Fibroblast of skin of scalp (primary cell): ENCODE measurements around the gene STK10. TPM values are rescaled to one million over a fixed set of nuclear protein-coding genes. Genes with fewer than 3 reads are reported as not detected.
A peak's percentile ranks its signal among the peaks of the same experiment; 100 is the strongest.
"Not testable (repeated sequence)": the region's sequence is repeated elsewhere in the genome, so short reads cannot be mapped to it uniquely, and the experiment has no call there.

ENCODE experiments used
- DNase-seq: peaks from one replicate; pipeline ENCODE4 v3.0.0-alpha.2; 2013
- polyA plus RNA-seq, 2 experiments: library from polyadenylated mRNA; unstranded; fragments of 120-200 nt; gene quantifications; one replicate each; pipeline ENCODE4 v1.2.1, GENCODE V29; 2013; ENCODE audit not compliant: insufficient read length in 2 of 2

STK10 gene
- polyA plus RNA-seq (2013, experiment 1 of 2; ENCODE audit: insufficient read length): 27.9 TPM
- polyA plus RNA-seq (2013, experiment 2 of 2; ENCODE audit: insufficient read length): 27.6 TPM

GRCh38 chr5:172188033-172188892, at the start of gene STK10:
STK10 (minus strand) TSS chr5:172188224; CDS start chr5:172188042, 182 bp downstream.
- DNase-seq: peak; percentile 93

- no peak for DNase-seq
Measured at GRCh38 chr5:172235827-172236736, 48.1 kb upstream of the STK10 start.

- DNase-seq: no peak
Measured at GRCh38 chr5:172235132-172235780, 47.2 kb upstream of the STK10 start.

DNA sequence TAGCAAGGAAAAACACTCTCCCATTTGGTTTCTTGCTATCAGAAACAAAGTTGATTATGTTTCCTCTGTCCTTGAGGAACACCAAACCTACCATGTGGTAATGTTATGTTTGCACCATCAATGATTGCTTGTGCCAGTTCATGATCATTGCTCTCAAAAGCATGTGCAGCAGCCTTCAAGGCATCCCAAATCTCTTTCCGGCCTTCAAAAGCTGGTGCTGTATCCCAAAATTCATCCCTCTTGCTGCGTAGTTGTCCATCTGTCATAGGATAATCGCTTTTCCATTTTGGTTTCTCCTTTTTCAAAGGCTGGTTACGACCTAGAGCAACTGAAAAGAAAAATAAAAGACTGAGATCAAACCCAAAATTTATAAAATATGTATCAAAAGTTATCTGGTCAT, 46.0 kb upstream of the STK10 start:
- DNase-seq: no peak

- DNase-seq: no peak
Measured at GRCh38 chr5:172229904-172230303, 41.9 kb upstream of the STK10 start.

GRCh38 chr5:172224996-172225395, 37.0 kb upstream of the STK10 start:
- no peak for DNase-seq

GRCh38 chr5:172223901-172224873, 36.2 kb upstream of the STK10 start:
- no peak for DNase-seq

GRCh38 chr5:172219296-172219695, 31.3 kb upstream of the STK10 start:
- no peak for DNase-seq

GRCh38 chr5:172216345-172216744, 28.3 kb upstream of the STK10 start:
- no peak for DNase-seq

GRCh38 chr5:172213126-172213525, 25.1 kb upstream of the STK10 start:
- DNase-seq: no peak

DNA sequence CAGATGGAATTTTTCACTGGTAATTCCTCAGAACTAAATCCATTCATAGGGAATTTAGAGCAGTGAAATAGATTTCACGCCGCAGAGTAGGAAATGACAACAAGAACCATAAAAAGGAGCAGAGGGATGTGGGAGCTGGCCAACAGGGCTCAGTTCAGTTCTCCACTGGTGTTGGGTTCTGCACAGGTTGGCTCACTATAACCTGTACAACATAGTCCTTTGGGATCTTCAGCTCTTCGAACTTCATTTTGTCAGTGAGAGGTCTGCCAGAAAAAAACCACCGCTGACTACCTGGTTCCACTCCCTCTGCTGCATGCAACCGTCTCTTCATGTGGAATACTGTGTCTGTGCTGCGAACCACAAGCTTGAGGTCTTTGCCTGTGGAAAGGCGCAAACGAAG, 23.7 kb upstream of the STK10 start:
- DNase-seq: no peak

DNA sequence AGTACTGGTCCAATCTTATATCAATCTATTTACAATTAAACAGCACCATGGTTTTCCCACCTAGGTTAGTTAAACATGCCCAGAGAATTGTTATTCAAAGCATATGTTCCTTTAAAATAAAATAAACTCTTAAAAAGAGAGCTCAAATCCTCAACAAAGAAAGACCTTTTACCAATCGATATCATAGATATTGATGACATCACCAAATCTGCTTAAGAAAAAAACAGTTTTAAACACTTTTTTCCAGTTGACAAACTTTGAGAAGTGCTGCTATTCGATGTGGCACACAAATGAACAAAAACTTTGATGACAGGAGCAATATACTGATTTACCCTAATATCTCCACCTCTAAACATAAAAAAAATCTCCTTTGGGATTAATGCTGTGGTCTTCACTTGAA, 21.7 kb upstream of the STK10 start:
- no peak for DNase-seq

DNA sequence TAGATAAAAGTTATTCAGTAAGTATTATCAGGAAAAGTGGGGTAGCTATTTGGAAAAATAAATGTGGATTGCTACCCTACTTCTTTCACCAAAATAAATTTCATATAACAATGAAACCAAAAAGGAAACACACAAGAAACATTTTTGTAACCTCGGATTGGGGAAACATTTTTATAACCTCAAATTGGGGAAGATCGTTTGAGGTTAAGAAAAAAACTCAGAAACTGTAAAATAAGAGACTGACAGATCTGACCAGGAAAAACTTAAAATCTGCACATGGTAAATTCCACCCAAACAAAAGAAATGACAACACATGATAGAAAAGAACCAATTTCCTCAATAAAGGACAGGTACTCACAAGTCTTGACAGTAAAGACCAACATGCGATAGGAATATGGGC, 19.5 kb upstream of the STK10 start:
- DNase-seq: no peak

DNA sequence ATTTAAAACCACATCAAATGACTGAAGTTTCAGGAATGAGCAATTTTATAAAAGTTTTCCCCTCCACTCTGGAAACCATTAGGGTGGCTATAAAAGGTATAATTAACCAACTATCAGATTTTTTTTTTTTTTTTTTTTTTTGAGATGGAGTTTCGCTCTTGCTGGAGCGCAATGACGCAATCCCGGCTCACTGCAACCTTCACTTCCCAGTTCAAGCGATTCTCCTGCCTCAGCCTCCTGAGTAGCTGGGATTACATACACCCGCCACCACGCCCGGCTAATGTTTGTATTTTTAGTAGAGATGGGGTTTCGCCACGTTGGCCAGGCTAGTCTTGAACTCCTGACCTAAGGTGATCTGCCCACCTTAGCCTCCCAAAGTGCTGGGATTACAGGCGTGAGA, 18.0 kb upstream of the STK10 start:
- DNase-seq: not testable (repeated sequence)

GRCh38 chr5:172200476-172200875, 12.5 kb upstream of the STK10 start:
- no peak for DNase-seq

DNA sequence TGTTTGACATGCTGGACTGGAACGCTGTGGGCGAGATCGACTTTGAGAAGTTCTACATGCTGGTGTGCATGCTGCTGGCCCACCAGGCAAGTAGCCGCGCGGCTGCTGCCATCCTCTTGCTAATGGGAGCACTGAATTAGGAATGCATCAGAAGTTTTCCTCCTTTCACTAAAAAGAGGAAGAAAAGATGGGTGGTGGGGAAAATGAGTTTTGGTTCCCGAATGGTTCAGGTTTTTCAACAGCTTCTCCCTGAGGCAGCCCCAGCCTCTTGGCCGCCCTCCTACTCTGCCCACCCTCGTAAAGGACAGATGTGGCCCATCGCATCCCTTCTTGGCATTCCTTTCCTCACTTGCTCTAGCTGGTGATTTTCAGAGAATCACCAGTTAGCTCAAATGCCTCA, 11.4 kb upstream of the STK10 start:
- DNase-seq: no peak

- not testable (repeated sequence) for DNase-seq
Measured at GRCh38 chr5:172197775-172198174, 9.8 kb upstream of the STK10 start.

DNA sequence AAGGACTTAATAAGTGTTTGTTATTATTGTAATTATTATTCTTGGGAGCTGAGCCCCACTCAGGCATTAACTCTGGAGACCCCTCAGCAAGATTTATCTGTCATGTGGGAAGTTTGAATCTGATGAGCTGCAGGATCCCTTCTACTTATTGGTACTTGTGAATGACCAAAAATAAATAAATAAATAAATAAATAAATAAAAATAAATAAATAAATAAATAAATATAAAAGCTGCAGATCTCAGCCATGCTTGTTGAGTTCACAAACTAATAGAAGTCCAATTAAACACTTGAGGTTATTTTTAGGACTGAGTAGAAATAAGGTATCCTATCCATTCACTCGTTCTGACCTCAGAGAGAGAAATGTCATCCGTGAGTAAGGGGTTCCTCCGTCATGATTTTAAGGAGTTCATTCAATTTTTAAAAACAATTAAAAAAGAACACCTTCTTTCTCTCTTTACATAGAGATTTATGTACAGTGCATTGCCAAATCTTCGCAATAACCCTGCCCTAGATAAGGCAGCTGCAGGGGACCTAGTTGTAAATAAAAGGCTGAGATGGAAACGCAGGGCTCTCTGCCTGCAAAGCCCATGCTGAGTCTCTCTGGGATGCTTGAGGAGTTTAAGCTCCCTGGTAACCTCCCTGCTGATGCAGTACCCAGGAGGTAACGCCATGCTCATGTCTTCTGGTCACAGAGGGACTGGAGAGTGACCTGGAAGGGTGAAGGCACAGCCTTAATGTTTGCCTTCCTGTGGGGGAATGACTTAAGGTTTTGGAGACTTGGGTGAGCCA, 7.2 kb upstream of the STK10 start:
- no peak for DNase-seq

GRCh38 chr5:172193872-172194271, 5.8 kb upstream of the STK10 start, which contains the start of gene EFCAB9:
EFCAB9 (plus strand) TSS chr5:172194172; CDS start chr5:172194173, 1 bp downstream.
- DNase-seq: no peak

DNA sequence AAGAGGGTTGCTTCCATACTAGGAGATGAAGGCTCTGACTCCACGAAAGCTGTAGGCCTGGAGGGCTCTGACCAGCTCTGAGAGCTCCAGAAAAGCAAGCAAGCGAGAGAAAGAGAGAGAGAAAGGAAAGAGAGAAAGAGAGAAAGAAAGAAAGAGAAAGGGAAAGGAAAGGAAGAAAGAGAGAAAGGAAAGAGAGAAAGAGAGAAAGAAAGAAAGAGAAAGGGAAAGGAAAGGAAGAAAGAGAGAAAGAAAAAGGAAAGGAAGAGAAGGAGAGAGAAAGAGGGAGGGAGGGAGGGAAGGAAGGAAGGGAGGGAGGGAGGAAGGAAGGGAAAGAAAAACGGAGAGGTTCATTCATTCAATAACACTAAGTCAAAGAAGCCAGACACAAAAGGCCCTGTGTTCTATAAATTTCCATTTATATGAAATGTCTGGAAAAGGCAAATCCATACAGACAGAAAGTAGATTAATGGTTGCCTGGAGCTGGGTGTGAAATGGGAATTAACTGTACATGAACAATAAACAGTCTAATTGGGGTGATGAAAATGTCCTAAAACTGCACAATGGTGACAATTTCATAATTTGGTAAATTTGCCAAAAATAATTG, 1.8 kb upstream of the STK10 start:
- DNase-seq: no peak
